GM18507 (cell line): ENCODE measurements around the gene AMZ2.
"Not testable (repeated sequence)": the region's sequence is repeated elsewhere in the genome, so short reads cannot be mapped to it uniquely, and the experiment has no call there.

ENCODE experiments used
- DNase-seq: peaks from one replicate; pipeline ENCODE4 v3.0.0; 2011; ENCODE audit warnings: low read depth; ENCODE audit not compliant: insufficient read length; ENCODE audit errors: extremely low spot score
- FAIRE-seq: peaks from 2 replicates; lab custom pipeline; 2011; peaks lifted over from hg19 to GRCh38; lab: Jason Lieb, UNC

The AMZ2 gene, protein sequence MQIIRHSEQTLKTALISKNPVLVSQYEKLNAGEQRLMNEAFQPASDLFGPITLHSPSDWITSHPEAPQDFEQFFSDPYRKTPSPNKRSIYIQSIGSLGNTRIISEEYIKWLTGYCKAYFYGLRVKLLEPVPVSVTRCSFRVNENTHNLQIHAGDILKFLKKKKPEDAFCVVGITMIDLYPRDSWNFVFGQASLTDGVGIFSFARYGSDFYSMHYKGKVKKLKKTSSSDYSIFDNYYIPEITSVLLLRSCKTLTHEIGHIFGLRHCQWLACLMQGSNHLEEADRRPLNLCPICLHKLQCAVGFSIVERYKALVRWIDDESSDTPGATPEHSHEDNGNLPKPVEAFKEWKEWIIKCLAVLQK

GRCh38 chr17:68247445-68248198 lies at the start of gene AMZ2:
TSS of gene AMZ2 (plus strand) at chr17:68248043. CDS start at chr17:68250188, 2,145 bp downstream.
- FAIRE-seq = peak; percentile 92
- peak; percentile 76 for DNase-seq

- no peak for FAIRE-seq
- DNase-seq = no peak
Measured at GRCh38 chr17:68198931-68199836, 48.7 kb upstream of the AMZ2 start.

GRCh38 chr17:68199837-68200688 lies 47.8 kb upstream of the AMZ2 start:
- FAIRE-seq = no peak
- no peak for DNase-seq

DNA sequence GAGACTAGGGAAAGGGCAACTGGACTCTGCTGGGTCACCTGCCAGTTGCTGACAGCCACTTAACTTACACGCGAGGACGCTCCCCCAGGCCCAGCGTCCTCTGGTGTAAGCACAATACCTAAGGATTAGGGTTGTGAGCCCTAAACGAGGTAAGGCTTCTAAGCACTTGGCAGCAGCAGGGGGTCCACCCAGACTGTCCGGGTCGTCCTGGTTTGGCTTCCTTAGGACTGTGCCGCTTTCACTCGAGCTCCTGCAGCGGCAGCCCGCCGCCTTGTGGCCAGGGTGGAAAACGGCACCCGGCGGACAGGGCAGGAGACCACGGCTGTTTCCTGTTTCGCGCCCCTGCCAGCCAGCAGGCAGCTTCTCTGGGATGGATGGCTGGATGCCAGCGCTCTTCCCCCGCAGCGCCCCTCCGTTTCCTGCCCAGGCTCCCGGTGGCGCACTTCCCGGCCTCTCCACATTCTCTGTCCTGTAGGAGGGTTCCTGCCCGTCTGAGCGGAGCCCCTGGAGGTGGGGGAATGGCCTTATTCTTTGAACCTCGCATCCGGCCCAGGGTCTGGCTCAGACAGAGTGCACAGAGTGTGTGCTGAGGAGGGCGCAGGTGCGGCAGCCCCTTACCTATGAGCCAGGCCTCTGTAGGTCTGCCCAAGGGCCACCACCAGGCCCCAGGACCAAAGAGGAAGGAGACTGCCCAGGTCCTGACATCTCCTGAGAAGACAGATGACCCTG lies 47.0 kb upstream of the AMZ2 start:
- peak; percentile 80 for FAIRE-seq
- DNase-seq = no peak

- FAIRE-seq, DNase-seq: not testable (repeated sequence)
Measured at GRCh38 chr17:68201418-68201771, 46.4 kb upstream of the AMZ2 start.

- not testable (repeated sequence) for DNase-seq, FAIRE-seq
Measured at GRCh38 chr17:68202321-68202720, 45.5 kb upstream of the AMZ2 start.

DNA sequence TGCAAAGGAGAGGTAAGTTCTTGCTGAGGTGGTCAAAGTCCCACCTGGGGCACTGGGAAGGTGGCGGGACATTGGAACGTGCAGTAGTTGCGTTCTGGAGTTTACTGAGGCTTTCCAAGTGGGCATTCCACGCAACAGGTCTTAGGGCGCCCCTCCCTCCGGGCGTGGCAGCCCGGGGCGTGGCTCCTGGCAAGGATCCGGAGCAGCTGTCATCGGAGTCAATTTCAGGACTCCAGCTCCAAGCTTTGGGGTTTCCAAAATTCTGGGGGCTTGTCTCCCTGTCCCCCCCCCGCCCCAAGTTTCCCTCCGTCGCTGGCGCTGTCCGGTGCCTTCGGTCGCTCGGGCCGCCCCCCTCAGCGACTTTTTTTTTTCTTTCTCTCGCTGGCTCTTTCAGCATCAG lies 43.1 kb upstream of the AMZ2 start:
- FAIRE-seq (no peak), DNase-seq (no peak)

GRCh38 chr17:68205251-68205807 lies 42.5 kb upstream of the AMZ2 start:
- DNase-seq (peak; percentile 73), FAIRE-seq (peak; percentile 76)

- FAIRE-seq (peak; percentile 71), DNase-seq (no peak)
Measured at GRCh38 chr17:68205808-68206720, 41.8 kb upstream of the AMZ2 start.

DNA sequence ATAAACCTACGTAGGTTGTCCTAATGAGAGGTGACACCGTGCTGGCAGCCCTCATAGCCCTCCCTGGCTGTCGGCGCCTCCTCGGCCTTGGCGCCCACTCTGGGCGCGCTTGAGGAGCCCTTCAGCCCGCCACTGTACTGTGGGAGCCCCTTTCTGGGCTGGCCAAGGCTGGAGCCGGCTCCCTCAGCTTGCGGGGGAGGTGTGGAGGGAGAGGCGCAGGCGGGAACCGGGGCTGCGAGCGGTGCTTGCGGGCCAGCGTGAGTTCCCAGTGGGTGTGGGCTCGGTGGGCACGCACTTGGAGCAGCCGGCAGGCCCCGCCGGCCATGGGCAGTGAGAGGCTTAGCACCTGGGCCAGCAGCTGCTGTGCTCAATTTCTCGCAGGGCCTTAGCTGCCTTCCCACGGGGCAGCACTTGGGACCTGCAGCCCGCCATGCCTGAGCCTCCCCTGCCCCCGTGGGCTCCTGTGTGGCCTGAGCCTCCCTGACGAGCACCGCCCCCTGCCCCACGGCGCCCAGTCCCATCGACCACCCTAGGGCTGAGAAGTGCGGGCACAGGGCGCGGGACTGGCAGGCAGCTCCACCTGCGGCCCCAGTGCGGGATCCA lies 40.1 kb upstream of the AMZ2 start:
- no peak for FAIRE-seq

DNA sequence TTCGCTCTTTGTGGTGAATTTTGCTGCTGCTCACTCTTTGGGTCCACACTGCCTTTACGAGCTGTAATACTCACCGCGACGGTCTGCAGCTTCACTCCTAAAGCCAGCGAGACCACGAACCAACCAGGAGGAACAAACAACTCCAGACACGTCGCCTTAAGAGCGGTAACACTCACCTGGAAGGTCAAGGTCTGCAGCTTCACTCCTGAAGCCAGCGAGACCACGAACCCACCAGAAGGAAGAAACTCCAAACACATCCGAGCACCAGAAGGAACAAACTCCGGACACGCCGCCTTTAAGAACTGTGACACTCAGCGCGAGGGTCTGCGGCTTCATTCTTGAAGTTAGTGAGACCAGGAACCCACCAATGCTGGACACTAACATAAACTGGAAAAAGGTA lies 39.2 kb upstream of the AMZ2 start:
- FAIRE-seq, DNase-seq: not testable (repeated sequence)

More for the DNA sequence above, 40.1 kb upstream of the AMZ2 start:
- DNase-seq = no peak

DNA sequence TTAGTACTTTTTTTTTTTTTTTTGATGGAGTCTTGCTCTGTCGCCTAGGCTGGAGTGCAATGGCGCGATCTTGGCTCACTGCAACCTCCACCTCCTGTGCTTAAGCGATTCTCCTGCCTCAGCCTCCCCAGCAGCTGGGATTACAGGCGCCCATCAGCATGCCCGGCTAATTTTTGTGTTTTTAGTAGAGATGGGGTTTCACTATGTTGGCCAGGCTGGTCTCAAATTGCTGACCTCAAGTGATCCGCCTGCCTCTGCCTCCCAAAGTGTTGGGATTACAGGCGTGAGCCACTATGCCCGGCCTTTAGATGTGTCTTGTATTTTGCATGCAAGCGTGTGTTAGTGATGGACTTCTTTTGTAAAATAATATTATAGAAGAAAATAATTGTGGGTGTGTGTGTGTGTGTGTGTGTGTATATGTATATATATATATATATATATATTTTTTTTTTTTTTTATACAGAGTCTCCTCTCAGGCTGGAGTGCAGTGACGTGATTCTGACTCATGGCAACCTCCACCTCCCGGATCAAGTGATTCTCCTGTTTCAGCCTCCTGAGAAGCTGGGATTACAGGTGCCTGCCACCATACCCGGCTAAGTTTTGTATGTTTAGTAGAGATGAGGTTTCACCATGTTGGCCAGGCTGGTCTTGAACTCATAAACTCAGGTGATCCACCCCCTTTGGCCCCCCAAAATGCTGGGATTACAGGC lies 38.5 kb upstream of the AMZ2 start:
- not testable (repeated sequence) for DNase-seq, FAIRE-seq

- no peak for FAIRE-seq
- DNase-seq = no peak
Measured at GRCh38 chr17:68210570-68211315, 37.1 kb upstream of the AMZ2 start.

DNA sequence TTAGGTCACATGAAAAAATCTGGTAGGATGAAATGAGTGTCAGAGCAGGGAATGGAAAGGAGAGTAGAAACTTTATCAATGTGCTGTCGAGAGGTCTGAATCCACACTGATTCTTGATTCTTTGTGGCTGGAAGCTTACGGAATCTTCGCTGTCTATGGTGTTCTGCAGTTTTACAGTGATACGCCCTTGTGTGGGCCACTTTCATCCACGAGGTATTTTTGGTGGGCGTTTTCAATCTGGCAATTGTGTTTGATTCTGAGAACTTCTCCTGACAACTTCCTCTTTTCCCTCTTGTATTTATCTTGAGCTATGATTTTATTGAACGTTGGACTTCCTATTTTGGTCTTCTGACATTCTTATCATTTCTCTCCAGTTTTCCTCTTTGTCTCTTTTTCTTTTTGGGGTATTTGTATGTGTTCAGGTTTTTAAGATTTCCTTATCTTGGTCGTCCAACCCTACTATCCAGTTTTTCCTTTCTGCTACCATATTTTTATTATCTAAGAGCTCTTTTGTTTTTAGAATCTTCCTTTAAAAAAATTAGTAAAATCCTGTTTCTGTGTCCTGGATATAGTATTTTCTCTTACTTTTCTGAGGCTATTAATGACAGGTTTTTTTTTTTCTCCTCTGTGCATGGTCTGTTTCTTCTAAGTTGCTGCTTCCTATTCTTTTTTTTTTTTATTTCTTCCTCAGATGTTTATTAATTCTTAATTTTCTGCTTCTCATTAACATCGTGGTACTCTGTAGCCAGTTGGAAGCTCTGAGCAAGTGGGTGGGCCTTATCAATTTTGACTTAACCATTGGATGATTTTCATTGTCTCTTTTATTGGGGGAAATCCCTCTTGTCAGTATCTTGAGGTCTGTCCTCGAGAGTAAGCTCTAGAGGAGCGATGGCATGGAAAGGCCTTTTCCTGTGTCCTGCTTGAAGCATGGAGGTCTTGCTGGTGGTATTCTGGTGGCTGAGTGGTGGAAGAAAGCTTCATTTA lies 34.1 kb upstream of the AMZ2 start:
- not testable (repeated sequence) for FAIRE-seq, DNase-seq
